Measurements from ENCODE around the gene SDC3. TPM values are rescaled to one million over a fixed set of nuclear protein-coding genes. Genes with fewer than 3 reads are reported as not detected.

SDC3 gene
- total RNA-seq, 1 donor from 2014 or later: 113 TPM

- H4K20me1 ChIP-seq (ENCODE audit: insufficient read depth, low read length): peaks cover 42% of the 10 kb centered on the region
- no peak for TF ChIP-seq EZH2 (IDR thresholded peaks at IDR 0.05; ENCODE audit: insufficient read depth, low read length)
- TF ChIP-seq, protein P1, sequence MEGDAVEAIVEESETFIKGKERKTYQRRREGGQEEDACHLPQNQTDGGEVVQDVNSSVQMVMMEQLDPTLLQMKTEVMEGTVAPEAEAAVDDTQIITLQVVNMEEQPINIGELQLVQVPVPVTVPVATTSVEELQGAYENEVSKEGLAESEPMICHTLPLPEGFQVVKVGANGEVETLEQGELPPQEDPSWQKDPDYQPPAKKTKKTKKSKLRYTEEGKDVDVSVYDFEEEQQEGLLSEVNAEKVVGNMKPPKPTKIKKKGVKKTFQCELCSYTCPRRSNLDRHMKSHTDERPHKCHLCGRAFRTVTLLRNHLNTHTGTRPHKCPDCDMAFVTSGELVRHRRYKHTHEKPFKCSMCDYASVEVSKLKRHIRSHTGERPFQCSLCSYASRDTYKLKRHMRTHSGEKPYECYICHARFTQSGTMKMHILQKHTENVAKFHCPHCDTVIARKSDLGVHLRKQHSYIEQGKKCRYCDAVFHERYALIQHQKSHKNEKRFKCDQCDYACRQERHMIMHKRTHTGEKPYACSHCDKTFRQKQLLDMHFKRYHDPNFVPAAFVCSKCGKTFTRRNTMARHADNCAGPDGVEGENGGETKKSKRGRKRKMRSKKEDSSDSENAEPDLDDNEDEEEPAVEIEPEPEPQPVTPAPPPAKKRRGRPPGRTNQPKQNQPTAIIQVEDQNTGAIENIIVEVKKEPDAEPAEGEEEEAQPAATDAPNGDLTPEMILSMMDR (IDR thresholded peaks at IDR 0.05; ENCODE audit: insufficient read depth, low read depth, low read length): no peak
- Mint-ChIP-seq H3K4me3 (ENCODE audit: unreplicated experiment) (no peak overlapping the region), H3K36me3 (ENCODE audit: low read depth, unreplicated experiment) (no peaks in the 10 kb centered on the region), H3K9me3 (ENCODE audit: unreplicated experiment) (no peaks in the 10 kb centered on the region), H3K4me1 (ENCODE audit: low read depth, unreplicated experiment) (peaks cover 20% of the 10 kb centered on the region), H3K27me3 (ENCODE audit: low read depth, unreplicated experiment) (peaks cover 4% of the 10 kb centered on the region), H3K27ac (ENCODE audit: unreplicated experiment) (no peak overlapping the region)
- H3K79me2 ChIP-seq (ENCODE audit: insufficient read depth, low read length): peaks cover 44% of the 10 kb centered on the region
- H3K36me3 ChIP-seq (ENCODE audit: insufficient read depth, low read length): no peaks in the 10 kb centered on the region
- H3K4me1 ChIP-seq (ENCODE audit: insufficient read depth, low read length): peaks cover 26% of the 10 kb centered on the region
- no peaks in the 10 kb centered on the region for H3K27me3 ChIP-seq (ENCODE audit: insufficient read depth, low read length)
- no peak overlapping the region for H3K27ac ChIP-seq (ENCODE audit: low read depth, low read length)
- no peak overlapping the region for H3K4me3 ChIP-seq (ENCODE audit: insufficient read depth, low read depth, low read length)
- H2AFZ ChIP-seq (ENCODE audit: low read depth, low read length): no peak overlapping the region
- H3K4me2 ChIP-seq (ENCODE audit: low read length): peak overlapping the region; percentile 93
- H3K9me3 ChIP-seq (ENCODE audit: insufficient read depth, low read depth, low read length): no peaks in the 10 kb centered on the region
- peak overlapping the region; percentile 74 for H3K9ac ChIP-seq (ENCODE audit: low read length)
- FAIRE-seq (no peak), DNase-seq (ENCODE audit: low read depth) (no peak)
Measured at GRCh38 chr1:30908316-30908695, 252 bp downstream of the SDC3 start.

DNA sequence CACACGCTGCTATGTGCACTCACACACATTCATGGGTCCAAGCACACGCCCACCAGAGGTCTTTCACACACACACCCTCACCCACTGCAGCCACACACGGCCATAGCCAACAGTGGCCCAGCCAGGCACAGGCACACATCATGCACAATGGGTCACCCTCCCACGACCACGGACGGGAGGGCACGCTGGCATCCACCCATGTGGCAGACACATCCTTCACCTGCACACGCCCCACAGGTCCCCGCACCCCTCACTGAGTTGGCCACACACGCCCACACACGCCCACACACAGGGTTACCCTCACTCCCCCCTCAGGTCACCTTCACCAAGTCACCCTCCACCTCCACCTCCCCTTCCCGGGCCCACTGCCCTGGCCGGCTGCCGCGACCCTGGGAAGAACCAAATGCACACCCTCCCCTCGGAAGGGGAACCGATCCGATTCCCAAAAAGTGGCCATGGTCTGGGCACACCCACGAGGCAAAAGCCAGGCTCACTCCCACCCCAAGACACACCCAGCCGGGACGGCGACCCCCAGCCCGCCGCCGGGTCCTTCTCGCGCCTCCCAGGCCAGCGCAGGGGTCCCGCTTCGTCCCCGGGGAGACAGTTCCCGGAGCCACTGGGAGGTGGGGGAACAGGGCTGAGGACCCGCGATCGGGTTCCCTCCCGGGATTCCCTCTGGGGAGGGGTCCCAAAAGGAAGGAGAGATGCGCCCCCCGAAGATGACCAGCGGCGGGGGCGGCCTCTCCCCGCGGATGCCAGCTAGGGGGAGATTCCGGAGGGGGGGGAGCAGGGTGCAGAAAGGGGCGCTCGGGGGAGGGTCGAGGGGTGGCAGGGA lies 860 bp downstream of the SDC3 start:
- Mint-ChIP-seq H3K27me3 (ENCODE audit: low read depth, unreplicated experiment) (peaks cover 2% of the 10 kb centered on the region), H3K9me3 (ENCODE audit: unreplicated experiment) (no peaks in the 10 kb centered on the region), H3K36me3 (ENCODE audit: low read depth, unreplicated experiment) (no peaks in the 10 kb centered on the region), H3K27ac (ENCODE audit: unreplicated experiment) (peak overlapping the region; percentile 82), H3K4me3 (ENCODE audit: unreplicated experiment) (peak overlapping the region; percentile 94), H3K4me1 (ENCODE audit: low read depth, unreplicated experiment) (peaks cover 20% of the 10 kb centered on the region)
- no peak overlapping the region for H3K27ac ChIP-seq (ENCODE audit: low read depth, low read length)
- TF ChIP-seq, protein P1 (IDR thresholded peaks at IDR 0.05; ENCODE audit: insufficient read depth, low read depth, low read length): no peak
- TF ChIP-seq EZH2 (IDR thresholded peaks at IDR 0.05; ENCODE audit: insufficient read depth, low read length): no peak
- peaks cover 48% of the 10 kb centered on the region for H4K20me1 ChIP-seq (ENCODE audit: insufficient read depth, low read length)
- peaks cover 31% of the 10 kb centered on the region for H3K4me1 ChIP-seq (ENCODE audit: insufficient read depth, low read length)
- no peak for DNase-seq (ENCODE audit: low read depth)
- peak overlapping the region; percentile 74 for H3K9ac ChIP-seq (ENCODE audit: low read length)
- H3K36me3 ChIP-seq (ENCODE audit: insufficient read depth, low read length): no peaks in the 10 kb centered on the region
- H3K27me3 ChIP-seq (ENCODE audit: insufficient read depth, low read length): no peaks in the 10 kb centered on the region
- no peaks in the 10 kb centered on the region for H3K9me3 ChIP-seq (ENCODE audit: insufficient read depth, low read depth, low read length)
- peak overlapping the region; percentile 93 for H3K4me2 ChIP-seq (ENCODE audit: low read length)
- H3K79me2 ChIP-seq (ENCODE audit: insufficient read depth, low read length): peaks cover 50% of the 10 kb centered on the region
- H2AFZ ChIP-seq (ENCODE audit: low read depth, low read length): peak overlapping the region; percentile 27
- H3K4me3 ChIP-seq (ENCODE audit: insufficient read depth, low read depth, low read length): peak overlapping the region; percentile 68
- no peak for FAIRE-seq

Measured in astrocyte (in vitro differentiated cells and primary cell).